DND-41 (cell line): Measurements from ENCODE around the gene XAGE3.
"Not testable (repeated sequence)": the region's sequence is repeated elsewhere in the genome, so short reads cannot be mapped to it uniquely, and the experiment has no call there.

Source experiments
- ATAC-seq: fragments of 200-7000 bp; cut with Tn5 transposase; 3 replicates; pipeline ENCODE4 v1.9.1; 2021; ENCODE audit warnings: low read depth; ENCODE audit not compliant: insufficient read depth
- DNase-seq: peaks from one replicate; pipeline ENCODE4 v3.0.0-alpha.2; 2020
- H2AFZ ChIP-seq: 2 replicates; pipeline ENCODE4 v1.6.0; 2012; ENCODE audit warnings: low read depth, low read length
- H3K27ac ChIP-seq: 2 replicates; pipeline ENCODE4 v1.5.1; 2012; ENCODE audit warnings: low read length, inconsistent platforms
- H3K27me3 ChIP-seq: fragments of 200-600 bp; sonication (generic); 2 replicates; pipeline ENCODE4 v1.6.0; 2012; ENCODE audit warnings: low read length, mild to moderate bottlenecking, inconsistent platforms; ENCODE audit not compliant: insufficient read depth, poor library complexity
- H3K36me3 ChIP-seq: 2 replicates; pipeline ENCODE4 v1.5.1; 2012; ENCODE audit warnings: low read length, inconsistent platforms; ENCODE audit not compliant: insufficient read depth
- H3K4me1 ChIP-seq: 2 replicates; pipeline ENCODE4 v1.5.1; 2012; ENCODE audit warnings: mild to moderate bottlenecking, low read length; ENCODE audit not compliant: insufficient read depth
- H3K4me2 ChIP-seq: 2 replicates; pipeline ENCODE4 v1.6.0; 2012; ENCODE audit warnings: mild to moderate bottlenecking, moderate library complexity, low read length, inconsistent platforms; ENCODE audit not compliant: insufficient read depth
- H3K4me3 ChIP-seq, 2 experiments: fragments of 200-600 bp in 1 of 2; shearing (Covaris generic) in 1 of 2; 2 replicates each; pipeline ENCODE4 v1.5.1; 2012 to 2016; ENCODE audit warnings: inconsistent platforms in 2 of 2, low read length in 2 of 2, mild to moderate bottlenecking in 2 of 2, low read depth in 1 of 2, moderate library complexity in 1 of 2
- H3K79me2 ChIP-seq: 2 replicates; pipeline ENCODE4 v1.6.0; 2012; ENCODE audit warnings: low read length, inconsistent platforms; ENCODE audit not compliant: insufficient read depth
- H3K9ac ChIP-seq: 2 replicates; pipeline ENCODE4 v1.6.0; 2012; ENCODE audit warnings: low read depth, mild to moderate bottlenecking, inconsistent platforms, low read length, moderate library complexity
- H3K9me3 ChIP-seq: 2 replicates; pipeline ENCODE4 v1.5.1; 2012; ENCODE audit warnings: low read length, moderate library complexity, mild to moderate bottlenecking, inconsistent platforms; ENCODE audit not compliant: insufficient read depth, severe bottlenecking
- H4K20me1 ChIP-seq: 2 replicates; pipeline ENCODE4 v1.6.0; 2012; ENCODE audit warnings: low read length; ENCODE audit not compliant: insufficient read depth
- EZH2 ChIP-seq: IDR thresholded peaks from 3 replicates; pipeline ENCODE4 v1.6.1; 2012; ENCODE audit warnings: borderline replicate concordance, low read depth, mild to moderate bottlenecking, moderate library complexity, low read length, inconsistent platforms; ENCODE audit not compliant: severe bottlenecking
- TF ChIP-seq, protein P1 (sequence below): IDR thresholded peaks from 2 replicates; pipeline ENCODE4 v1.5.1; 2012; ENCODE audit warnings: borderline replicate concordance, low read length, moderate library complexity, mild to moderate bottlenecking; ENCODE audit not compliant: poor library complexity, severe bottlenecking; ENCODE audit errors: extremely low read depth

Gene XAGE3, protein sequence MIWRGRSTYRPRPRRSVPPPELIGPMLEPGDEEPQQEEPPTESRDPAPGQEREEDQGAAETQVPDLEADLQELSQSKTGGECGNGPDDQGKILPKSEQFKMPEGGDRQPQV

DNA sequence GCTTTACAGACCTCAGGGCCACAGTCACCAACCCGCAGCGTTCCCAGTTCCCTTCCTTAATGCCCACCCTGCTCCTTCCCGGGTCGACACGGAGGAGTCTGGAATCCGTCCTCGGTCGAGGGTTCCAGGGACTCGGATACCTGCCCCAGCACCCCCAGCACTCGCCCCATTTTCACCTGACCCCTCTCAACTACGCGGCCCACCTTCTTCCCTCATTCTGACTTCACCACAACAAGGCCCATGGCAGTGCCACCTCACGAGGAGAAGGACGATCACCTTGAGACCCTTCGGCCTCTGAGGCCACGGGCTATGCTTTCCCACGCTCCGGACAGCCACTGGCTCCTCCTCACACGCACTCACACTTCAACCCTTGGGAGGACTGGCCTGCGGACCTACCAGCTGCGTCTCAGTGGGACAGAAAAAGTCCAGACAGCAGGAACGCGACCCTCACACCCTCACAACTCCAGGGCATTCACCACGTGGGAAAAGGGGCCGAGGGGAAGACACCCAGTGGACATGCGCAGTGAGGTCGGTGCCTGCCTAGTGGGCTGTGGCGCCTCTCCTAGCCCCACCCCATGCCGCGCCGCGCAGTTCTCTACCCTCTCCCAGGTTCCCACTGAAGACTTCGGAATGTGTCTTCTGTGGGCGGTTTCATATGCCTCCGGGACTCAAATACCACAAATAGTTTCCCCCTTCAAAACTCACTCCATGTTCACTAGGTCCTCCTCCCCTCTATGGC lies at the start of gene XAGE3:
XAGE3 (minus strand) TSS at position 474 of the 739 bp plus-strand sequence. CDS start 950 bp downstream, outside the sequence.
- H3K4me3 ChIP-seq = no peak within 1 kb of the TSS
- no peak for DNase-seq
- H3K4me1 ChIP-seq = no peaks in the 10 kb centered on the region
- no peaks in the 10 kb centered on the region for H3K9me3 ChIP-seq
- H4K20me1 ChIP-seq = no peaks in the 10 kb centered on the region
- no peak for ATAC-seq
- no peak within 1 kb of the TSS for H3K27ac ChIP-seq
- TF ChIP-seq, protein P1, sequence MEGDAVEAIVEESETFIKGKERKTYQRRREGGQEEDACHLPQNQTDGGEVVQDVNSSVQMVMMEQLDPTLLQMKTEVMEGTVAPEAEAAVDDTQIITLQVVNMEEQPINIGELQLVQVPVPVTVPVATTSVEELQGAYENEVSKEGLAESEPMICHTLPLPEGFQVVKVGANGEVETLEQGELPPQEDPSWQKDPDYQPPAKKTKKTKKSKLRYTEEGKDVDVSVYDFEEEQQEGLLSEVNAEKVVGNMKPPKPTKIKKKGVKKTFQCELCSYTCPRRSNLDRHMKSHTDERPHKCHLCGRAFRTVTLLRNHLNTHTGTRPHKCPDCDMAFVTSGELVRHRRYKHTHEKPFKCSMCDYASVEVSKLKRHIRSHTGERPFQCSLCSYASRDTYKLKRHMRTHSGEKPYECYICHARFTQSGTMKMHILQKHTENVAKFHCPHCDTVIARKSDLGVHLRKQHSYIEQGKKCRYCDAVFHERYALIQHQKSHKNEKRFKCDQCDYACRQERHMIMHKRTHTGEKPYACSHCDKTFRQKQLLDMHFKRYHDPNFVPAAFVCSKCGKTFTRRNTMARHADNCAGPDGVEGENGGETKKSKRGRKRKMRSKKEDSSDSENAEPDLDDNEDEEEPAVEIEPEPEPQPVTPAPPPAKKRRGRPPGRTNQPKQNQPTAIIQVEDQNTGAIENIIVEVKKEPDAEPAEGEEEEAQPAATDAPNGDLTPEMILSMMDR = no peak
- TF ChIP-seq EZH2 = no peak
- no peak within 1 kb of the TSS for H3K9ac ChIP-seq
- no peaks in the 10 kb centered on the region for H3K79me2 ChIP-seq
- H2AFZ ChIP-seq = no peak within 1 kb of the TSS
- no peak within 1 kb of the TSS for H3K4me2 ChIP-seq
- no peaks in the 10 kb centered on the region for H3K36me3 ChIP-seq
- H3K27me3 ChIP-seq = no peaks in the 10 kb centered on the region

DNA sequence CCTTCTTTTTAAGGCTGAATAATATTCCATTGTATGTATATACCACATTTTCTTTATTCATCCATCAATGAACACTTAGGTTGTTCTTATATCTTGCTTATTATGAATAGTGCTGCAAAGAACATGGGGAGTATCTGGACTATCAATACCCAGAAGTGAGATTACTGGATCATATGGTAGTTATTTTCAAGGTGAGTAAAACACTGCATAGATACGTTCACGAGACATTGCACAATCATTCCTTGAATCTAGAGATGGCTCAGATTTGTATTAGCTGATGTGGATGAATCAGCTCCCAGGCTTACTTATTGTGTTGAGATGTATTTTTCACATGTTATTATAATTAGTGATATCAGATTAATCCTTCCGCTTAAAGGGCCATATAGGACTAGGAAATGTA lies 46.8 kb upstream of the XAGE3 start:
- not testable (repeated sequence) for H3K4me3 ChIP-seq, DNase-seq, H3K4me1 ChIP-seq, H2AFZ ChIP-seq, H3K27me3 ChIP-seq, H3K27ac ChIP-seq, H3K4me2 ChIP-seq, H3K9ac ChIP-seq, H3K9me3 ChIP-seq, H3K36me3 ChIP-seq, H4K20me1 ChIP-seq, ATAC-seq, H3K79me2 ChIP-seq

DNA sequence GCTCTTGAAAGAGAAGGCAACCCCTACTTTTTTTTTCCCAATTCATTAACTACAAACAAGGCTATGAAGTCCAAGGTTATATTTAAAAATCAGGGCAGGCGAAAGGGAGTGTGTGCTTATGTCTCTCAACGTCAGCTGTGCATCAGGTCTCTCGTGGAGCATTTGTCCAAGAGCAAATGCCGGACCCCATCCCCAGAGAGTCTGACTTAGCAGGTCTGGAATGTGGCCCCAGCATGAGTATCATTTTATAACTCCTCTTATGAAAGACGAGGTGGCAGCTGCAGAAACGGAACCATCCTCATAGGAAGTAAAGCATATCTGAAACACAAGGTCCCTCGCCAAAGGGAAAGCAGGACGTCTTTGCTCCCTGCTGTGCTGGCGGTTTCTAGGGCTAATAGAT lies 45.8 kb upstream of the XAGE3 start:
- not testable (repeated sequence) for H3K9me3 ChIP-seq, H3K27ac ChIP-seq, H3K9ac ChIP-seq, H3K79me2 ChIP-seq, H4K20me1 ChIP-seq, ATAC-seq, H3K4me1 ChIP-seq, H2AFZ ChIP-seq, DNase-seq, H3K27me3 ChIP-seq, H3K4me2 ChIP-seq, H3K4me3 ChIP-seq, H3K36me3 ChIP-seq

DNA sequence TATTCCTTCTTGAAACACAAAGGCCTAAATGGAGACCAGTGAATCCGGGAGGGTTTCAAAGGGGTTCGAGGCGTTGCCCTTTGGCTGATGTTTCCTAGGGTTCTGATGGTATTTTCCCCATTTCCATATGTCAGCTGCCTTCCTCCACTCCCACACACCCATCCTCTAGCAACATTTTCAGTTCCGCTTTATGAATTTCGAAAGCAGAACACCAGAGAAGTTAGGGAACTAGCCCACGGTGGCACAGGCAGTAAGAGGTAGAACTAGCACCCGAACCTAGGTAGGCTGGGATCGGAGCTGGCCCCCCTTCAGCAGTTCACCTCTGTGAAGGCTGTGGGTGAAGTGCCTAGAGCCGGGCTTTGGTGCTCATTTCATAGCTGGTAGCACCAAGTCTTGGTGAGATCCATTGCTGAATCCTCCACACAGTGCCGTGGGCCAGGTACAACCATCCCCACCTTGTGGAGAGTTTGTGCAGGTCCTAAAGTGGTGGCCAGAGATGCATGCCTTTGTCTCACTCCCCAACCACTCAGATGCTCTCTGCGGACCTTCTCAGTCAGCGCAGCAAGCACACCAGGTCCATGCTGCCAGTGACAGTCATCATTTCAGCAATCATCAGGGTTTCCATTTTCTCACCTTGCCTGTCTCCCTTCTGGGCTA lies 41.6 kb upstream of the XAGE3 start:
- not testable (repeated sequence) for H3K27ac ChIP-seq, DNase-seq, H3K9me3 ChIP-seq, H2AFZ ChIP-seq, H3K4me2 ChIP-seq, H3K4me3 ChIP-seq, H4K20me1 ChIP-seq, H3K36me3 ChIP-seq, H3K27me3 ChIP-seq, H3K79me2 ChIP-seq, H3K4me1 ChIP-seq, H3K9ac ChIP-seq, ATAC-seq

DNA sequence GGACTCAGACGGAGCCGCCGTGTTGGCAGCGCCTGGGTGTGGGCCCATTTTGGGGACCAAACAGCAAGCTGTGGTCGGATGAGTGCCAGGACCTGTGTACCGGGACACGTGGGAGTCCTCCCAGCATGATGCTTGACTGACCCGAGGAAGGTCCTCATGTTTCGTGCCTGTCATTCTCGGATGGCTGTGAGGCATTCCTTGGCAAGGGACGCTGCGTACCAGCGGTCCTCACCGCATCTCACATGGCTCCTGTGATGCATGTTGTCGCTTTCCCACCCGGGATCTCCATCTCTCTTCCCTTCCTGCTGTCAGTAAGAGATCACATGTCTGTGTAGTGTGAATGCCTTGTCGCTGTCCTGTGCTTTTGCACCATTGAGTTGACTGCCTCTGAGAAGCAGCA lies 40.0 kb upstream of the XAGE3 start:
- H3K4me3 ChIP-seq, H3K27me3 ChIP-seq, H3K4me2 ChIP-seq, H2AFZ ChIP-seq, H3K36me3 ChIP-seq, H3K4me1 ChIP-seq, H3K79me2 ChIP-seq, H3K27ac ChIP-seq, DNase-seq, H3K9ac ChIP-seq, H4K20me1 ChIP-seq, ATAC-seq, H3K9me3 ChIP-seq: not testable (repeated sequence)

DNA sequence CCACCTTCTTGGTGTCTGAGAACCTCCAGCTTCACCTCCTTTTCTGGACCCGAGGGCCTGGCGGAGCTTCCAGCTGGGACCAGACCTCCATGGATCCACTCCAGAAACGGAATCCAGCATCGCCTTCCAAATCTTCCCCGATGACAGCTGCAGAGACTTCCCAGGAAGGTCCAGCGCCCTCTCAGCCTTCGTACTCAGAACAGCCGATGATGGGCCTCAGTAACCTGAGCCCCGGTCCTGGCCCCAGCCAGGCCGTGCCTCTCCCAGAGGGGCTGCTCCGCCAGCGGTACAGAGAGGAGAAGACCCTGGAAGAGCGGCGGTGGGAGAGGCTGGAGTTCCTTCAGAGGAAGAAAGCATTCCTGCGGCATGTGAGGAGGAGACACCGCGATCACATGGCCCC lies 39.3 kb upstream of the XAGE3 start:
- H3K27me3 ChIP-seq, ATAC-seq, H3K79me2 ChIP-seq, H3K27ac ChIP-seq, H2AFZ ChIP-seq, H3K36me3 ChIP-seq, H3K9me3 ChIP-seq, H3K4me3 ChIP-seq, H3K4me1 ChIP-seq, H3K9ac ChIP-seq, DNase-seq, H4K20me1 ChIP-seq, H3K4me2 ChIP-seq: not testable (repeated sequence)

DNA sequence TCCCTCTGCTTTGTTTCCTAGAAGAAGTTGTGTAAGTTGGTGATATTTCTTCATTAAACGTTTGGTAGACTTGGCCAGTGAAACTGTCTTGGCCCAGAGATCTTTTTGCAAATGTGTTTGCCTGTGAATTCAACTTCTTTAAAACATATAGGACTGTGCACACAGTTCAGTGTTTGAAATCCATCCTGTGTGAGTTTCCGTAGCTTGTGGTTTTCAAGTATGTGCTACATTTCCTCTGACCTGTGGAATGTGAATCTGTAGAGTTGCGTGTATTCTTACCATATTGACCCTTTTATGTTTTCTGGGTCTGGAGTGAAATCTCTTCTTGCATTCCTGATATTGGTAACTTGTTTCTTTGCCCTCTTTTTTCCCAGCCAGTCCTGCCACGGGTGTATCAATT lies 38.2 kb upstream of the XAGE3 start:
- H3K9me3 ChIP-seq, H3K36me3 ChIP-seq, H3K4me2 ChIP-seq, DNase-seq, H3K4me1 ChIP-seq, ATAC-seq, H3K27me3 ChIP-seq, H3K9ac ChIP-seq, H3K27ac ChIP-seq, H3K79me2 ChIP-seq, H4K20me1 ChIP-seq, H2AFZ ChIP-seq, H3K4me3 ChIP-seq: not testable (repeated sequence)
